GM23338 (cell line): ENCODE results near the gene TTC27.

Experiments
- CREB1 ChIP-seq: fragments of 250-450 bp; sonication (Bioruptor Pico); IDR thresholded peaks from 2 replicates; pipeline ENCODE4 v1.5.0; 2020; ENCODE audit warnings: low read depth, mild to moderate bottlenecking, moderate library complexity
- CTCF ChIP-seq, 2 experiments: fragments of 200-600 bp in 1 of 2; sonication (generic) in 1 of 2; conservative IDR thresholded peaks; 2 replicates each; pipeline versions ENCODE4 v1.5.1 to v1.6.1; 2016 to 2017; ENCODE audit warnings: antibody characterized with exemption in 2 of 2, low read depth in 2 of 2, mild to moderate bottlenecking in 2 of 2, moderate library complexity in 1 of 2
- ETS1 ChIP-seq: IDR thresholded peaks from 2 replicates; pipeline ENCODE4 v1.6.1; 2016; ENCODE audit warnings: antibody characterized with exemption
- EZH2 ChIP-seq: fragments of 200-600 bp; sonication (generic); IDR thresholded peaks from one replicate; pipeline ENCODE4 v1.8.0; 2017; ENCODE audit warnings: antibody characterized with exemption, mild to moderate bottlenecking, low read depth; ENCODE audit not compliant: unreplicated experiment
- EZH2phosphoT487 ChIP-seq: fragments of 200-600 bp; sonication (generic); IDR thresholded peaks from one replicate; pipeline ENCODE4 v1.8.1; 2018; ENCODE audit warnings: antibody characterized with exemption; ENCODE audit not compliant: unreplicated experiment
- JUNB ChIP-seq: IDR thresholded peaks from one replicate; pipeline ENCODE4 v1.6.1; 2016; ENCODE audit warnings: antibody characterized with exemption; ENCODE audit not compliant: unreplicated experiment
- NANOG ChIP-seq: IDR thresholded peaks from 2 replicates; pipeline ENCODE4 v1.6.1; 2016; ENCODE audit warnings: antibody characterized with exemption, borderline replicate concordance
- POLR2AphosphoS5 ChIP-seq: IDR thresholded peaks from 2 replicates; pipeline ENCODE4 v1.6.1; 2016; ENCODE audit warnings: antibody characterized with exemption, low read depth
- REST ChIP-seq: IDR thresholded peaks from one replicate; pipeline ENCODE4 v1.6.1; 2018; ENCODE audit warnings: antibody characterized with exemption; ENCODE audit not compliant: unreplicated experiment
- STAT1 ChIP-seq: IDR thresholded peaks from one replicate; pipeline ENCODE4 v1.6.1; 2016; ENCODE audit warnings: antibody characterized with exemption; ENCODE audit not compliant: unreplicated experiment
- ZNF331 ChIP-seq: fragments of 250-450 bp; sonication (Bioruptor Pico); IDR thresholded peaks from 2 replicates; pipeline ENCODE4 v1.5.0; 2020; ENCODE audit warnings: low read depth, mild to moderate bottlenecking, moderate library complexity

GRCh38 chr2:32678825-32679224 is 51.0 kb downstream of the TTC27 start:
- TF ChIP-seq CTCF (conservative IDR thresholded peaks at IDR 0.05; ENCODE audit: low read depth in 2 of 2) (no peak; a peak in 1 of 4 replicates), REST (no peak), EZH2 (no peak), EZH2phosphoT487 (no peak), POLR2AphosphoS5 (no peak), CREB1 (no peak), ETS1 (no peak), ZNF331 (CRISPR knock-in tag) (no peak), NANOG (no peak), STAT1 (no peak), JUNB (no peak)
